ENCODE results near the gene ANKRD31. TPM values are rescaled to one million over a fixed set of nuclear protein-coding genes. Genes with fewer than 3 reads are reported as not detected.

The ANKRD31 gene
- total RNA-seq, 1 experiment from 2014 or later = 0.11 TPM

GRCh38 chr5:75031366-75031765, 205.3 kb downstream of the ANKRD31 start:
- Histone ChIP-seq H4K5ac (ENCODE audit: insufficient read length, low read depth, low read length) (no peak overlapping the region), H3K79me1 (ENCODE audit: insufficient read depth, low read depth, low read length, poor library complexity, severe bottlenecking) (no peaks in the 10 kb centered on the region), H3K79me2 (ENCODE audit: insufficient read depth, low read length) (peaks cover 2% of the 10 kb centered on the region; the same call in 1 of the 2 replicates)

More at GRCh38 chr5:75031366-75031765, 205.3 kb downstream of the ANKRD31 start:
- H2AFZ ChIP-seq (ENCODE audit: low read length) = no peak overlapping the region
- Mint-ChIP-seq H3K27ac (no peak overlapping the region), H3K27me3 (ENCODE audit: low read depth) (no peaks in the 10 kb centered on the region; the same call in 1 of the 2 replicates), H3K36me3 (ENCODE audit: insufficient read depth in 1 of 3, low read depth in 3 of 3) (no peaks in the 10 kb centered on the region), H3K4me3 (no peak overlapping the region), H3K9me3 (no peaks in the 10 kb centered on the region), H3K4me1 (no peaks in the 10 kb centered on the region)
- no peak overlapping the region for H3K4ac ChIP-seq (ENCODE audit: low read depth, low read length)
- DNase-seq = no peak
- no peaks in the 10 kb centered on the region for H3K27me3 ChIP-seq (ENCODE audit: insufficient read depth, low read length)
- H3K56ac ChIP-seq (ENCODE audit: insufficient read length, low read depth, low read length) = no peak overlapping the region
- no peak overlapping the region for H3T11ph ChIP-seq (ENCODE audit: low read length)
- H4K20me1 ChIP-seq (ENCODE audit: control insufficient read depth, insufficient read depth, insufficient read length) = no peaks in the 10 kb centered on the region
- no peak overlapping the region for H2BK120ac ChIP-seq (ENCODE audit: low read depth, low read length, poor library complexity, severe bottlenecking)
- no peak overlapping the region for H3K4me2 ChIP-seq (ENCODE audit: insufficient read depth, insufficient read length, low read length)
- no peak overlapping the region for H3K18ac ChIP-seq (ENCODE audit: insufficient read length, low read depth, low read length)
- no peak overlapping the region for H4K91ac ChIP-seq (ENCODE audit: insufficient read length, low read depth, low read length)
- H3K9me3 ChIP-seq (ENCODE audit: control insufficient read depth, low read depth, low read length) = no peaks in the 10 kb centered on the region
- no peak overlapping the region for H3K9ac ChIP-seq (ENCODE audit: extremely low read depth, insufficient read length, low read length)
- H3K23me2 ChIP-seq (ENCODE audit: insufficient read length, low read depth, low read length, poor library complexity, severe bottlenecking) = no peaks in the 10 kb centered on the region
- H2BK5ac ChIP-seq (ENCODE audit: insufficient read length, low read length) = no peak overlapping the region
- TF ChIP-seq, protein P1, sequence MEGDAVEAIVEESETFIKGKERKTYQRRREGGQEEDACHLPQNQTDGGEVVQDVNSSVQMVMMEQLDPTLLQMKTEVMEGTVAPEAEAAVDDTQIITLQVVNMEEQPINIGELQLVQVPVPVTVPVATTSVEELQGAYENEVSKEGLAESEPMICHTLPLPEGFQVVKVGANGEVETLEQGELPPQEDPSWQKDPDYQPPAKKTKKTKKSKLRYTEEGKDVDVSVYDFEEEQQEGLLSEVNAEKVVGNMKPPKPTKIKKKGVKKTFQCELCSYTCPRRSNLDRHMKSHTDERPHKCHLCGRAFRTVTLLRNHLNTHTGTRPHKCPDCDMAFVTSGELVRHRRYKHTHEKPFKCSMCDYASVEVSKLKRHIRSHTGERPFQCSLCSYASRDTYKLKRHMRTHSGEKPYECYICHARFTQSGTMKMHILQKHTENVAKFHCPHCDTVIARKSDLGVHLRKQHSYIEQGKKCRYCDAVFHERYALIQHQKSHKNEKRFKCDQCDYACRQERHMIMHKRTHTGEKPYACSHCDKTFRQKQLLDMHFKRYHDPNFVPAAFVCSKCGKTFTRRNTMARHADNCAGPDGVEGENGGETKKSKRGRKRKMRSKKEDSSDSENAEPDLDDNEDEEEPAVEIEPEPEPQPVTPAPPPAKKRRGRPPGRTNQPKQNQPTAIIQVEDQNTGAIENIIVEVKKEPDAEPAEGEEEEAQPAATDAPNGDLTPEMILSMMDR (conservative IDR thresholded peaks at IDR 0.05) = no peak
- H3K14ac ChIP-seq (ENCODE audit: insufficient read depth, low read length) = no peak overlapping the region
- WGBS (ENCODE audit: extremely low coverage, insufficient read length, low lambda C conversion rate) = no CpG with 5 or more reads among the region's 3 CpGs
- H2BK15ac ChIP-seq (ENCODE audit: low read depth, low read length) = no peak overlapping the region
- no peak overlapping the region for H2BK20ac ChIP-seq (ENCODE audit: low read depth, low read length, poor library complexity, severe bottlenecking)
- no peak overlapping the region for H3K27ac ChIP-seq (ENCODE audit: insufficient read length, low read depth, low read length)
- H3K23ac ChIP-seq (ENCODE audit: insufficient read length, low read depth, low read length) = no peak overlapping the region
- no peak overlapping the region for H2AK5ac ChIP-seq (ENCODE audit: insufficient read length, low read length)
- H2BK12ac ChIP-seq (ENCODE audit: insufficient read length, low read depth, low read length) = no peak overlapping the region
- no peaks in the 10 kb centered on the region for H3K4me1 ChIP-seq (ENCODE audit: insufficient read depth, low read length)
- no peak overlapping the region for H4K8ac ChIP-seq (replicated peaks; ENCODE audit: insufficient read length, low read depth, low read length)
